Trophoblast cell (in vitro differentiated cells and primary cell): ENCODE measurements around the gene UTRN.

Experiments used
- DNase-seq, 2 donors: peaks; one replicate each; pipeline ENCODE4 v3.0.0-alpha.2; 2016
- H2AFZ ChIP-seq: 2 replicates; pipeline ENCODE4 v1.6.1; 2013; ENCODE audit warnings: low read length, moderate library complexity, mild to moderate bottlenecking; ENCODE audit not compliant: insufficient read depth, poor library complexity
- H2AK5ac ChIP-seq: 2 replicates; pipeline ENCODE4 v1.6.1; 2013; ENCODE audit warnings: mild to moderate bottlenecking, low read length
- H2BK120ac ChIP-seq: 2 replicates; pipeline ENCODE4 v1.6.1; 2013; ENCODE audit warnings: low read length, mild to moderate bottlenecking, moderate library complexity; ENCODE audit not compliant: insufficient read depth, poor library complexity
- H2BK12ac ChIP-seq: 2 replicates; pipeline ENCODE4 v1.6.1; 2013; ENCODE audit warnings: mild to moderate bottlenecking, low read length, moderate library complexity
- H2BK5ac ChIP-seq: 2 replicates; pipeline ENCODE4 v1.6.1; 2013; ENCODE audit warnings: low read length, low read depth, moderate library complexity, mild to moderate bottlenecking; ENCODE audit not compliant: poor library complexity
- H3K14ac ChIP-seq: 2 replicates; pipeline ENCODE4 v1.6.1; 2013; ENCODE audit warnings: mild to moderate bottlenecking, low read length
- H3K18ac ChIP-seq: 2 replicates; pipeline ENCODE4 v1.6.1; 2013; ENCODE audit warnings: mild to moderate bottlenecking, low read length
- H3K23ac ChIP-seq: 2 replicates; pipeline ENCODE4 v1.6.1; 2013; ENCODE audit warnings: low read length
- H3K27ac ChIP-seq: 2 replicates; pipeline ENCODE4 v1.5.1; 2013; ENCODE audit warnings: low read depth, mild to moderate bottlenecking, inconsistent platforms, low read length, moderate library complexity
- H3K27me3 ChIP-seq: 2 replicates; pipeline ENCODE4 v1.6.1; 2013; ENCODE audit warnings: inconsistent platforms, mild to moderate bottlenecking, low read length, moderate library complexity; ENCODE audit not compliant: insufficient read depth
- H3K36me3 ChIP-seq, 2 experiments: 1 replicate in 1 of 2; 2 replicates in 1 of 2; pipeline ENCODE4 v1.6.1; 2013; ENCODE audit warnings: low read length in 2 of 2, mild to moderate bottlenecking in 2 of 2, moderate library complexity in 1 of 2; ENCODE audit not compliant: insufficient read depth in 2 of 2, control insufficient read depth in 1 of 2
- H3K4ac ChIP-seq: 2 replicates; pipeline ENCODE4 v1.6.1; 2013; ENCODE audit warnings: low read depth, mild to moderate bottlenecking, low read length, moderate library complexity
- H3K4me1 ChIP-seq, 2 experiments: 1 replicate in 1 of 2; 2 replicates in 1 of 2; pipeline ENCODE4 v1.6.1; 2013; ENCODE audit warnings: low read length in 2 of 2, mild to moderate bottlenecking in 2 of 2, moderate library complexity in 1 of 2; ENCODE audit not compliant: insufficient read depth in 2 of 2, control insufficient read depth in 1 of 2
- H3K4me2 ChIP-seq: 2 replicates; pipeline ENCODE4 v1.6.1; 2013; ENCODE audit warnings: inconsistent platforms, mild to moderate bottlenecking, low read length, moderate library complexity
- H3K4me3 ChIP-seq: 2 replicates; pipeline ENCODE4 v1.5.1; 2013; ENCODE audit warnings: mild to moderate bottlenecking, low read depth, low read length, inconsistent platforms
- H3K79me1 ChIP-seq: one replicate; pipeline ENCODE4 v1.6.1; 2013; ENCODE audit warnings: low read length
- H3K79me2 ChIP-seq: 2 replicates; pipeline ENCODE4 v1.6.1; 2013; ENCODE audit warnings: low read length, mild to moderate bottlenecking; ENCODE audit not compliant: control insufficient read depth, insufficient read depth, poor library complexity
- H3K9ac ChIP-seq: 2 replicates; pipeline ENCODE4 v1.6.1; 2013; ENCODE audit warnings: mild to moderate bottlenecking, low read length
- H3K9me3 ChIP-seq: 2 replicates; pipeline ENCODE4 v1.6.1; 2013; ENCODE audit warnings: low read depth, mild to moderate bottlenecking, control low read depth, inconsistent platforms, low read length; ENCODE audit not compliant: insufficient read depth
- H4K12ac ChIP-seq: 2 replicates; pipeline ENCODE4 v1.6.1; 2013; ENCODE audit warnings: low read depth, mild to moderate bottlenecking, low read length, moderate library complexity
- H4K8ac ChIP-seq: 2 replicates; pipeline ENCODE4 v1.6.1; 2013; ENCODE audit warnings: low read depth, mild to moderate bottlenecking, low read length, moderate library complexity
- H4K91ac ChIP-seq: one replicate; pipeline ENCODE4 v1.6.1; 2013; ENCODE audit warnings: low read depth, mild to moderate bottlenecking, low read length, moderate library complexity
- WGBS: extraction: QIAGEN DNeasy Blood & Tissue Kit; methylation state at CpG from one replicate; pipeline ENCODE4 v1.1.7; 2013; ENCODE audit warnings: missing lambda C conversion rate; ENCODE audit not compliant: insufficient read length, insufficient coverage; ENCODE audit errors: extremely low coverage; 5-methylcytosine and 5-hydroxymethylcytosine counted together

The UTRN gene

DNA sequence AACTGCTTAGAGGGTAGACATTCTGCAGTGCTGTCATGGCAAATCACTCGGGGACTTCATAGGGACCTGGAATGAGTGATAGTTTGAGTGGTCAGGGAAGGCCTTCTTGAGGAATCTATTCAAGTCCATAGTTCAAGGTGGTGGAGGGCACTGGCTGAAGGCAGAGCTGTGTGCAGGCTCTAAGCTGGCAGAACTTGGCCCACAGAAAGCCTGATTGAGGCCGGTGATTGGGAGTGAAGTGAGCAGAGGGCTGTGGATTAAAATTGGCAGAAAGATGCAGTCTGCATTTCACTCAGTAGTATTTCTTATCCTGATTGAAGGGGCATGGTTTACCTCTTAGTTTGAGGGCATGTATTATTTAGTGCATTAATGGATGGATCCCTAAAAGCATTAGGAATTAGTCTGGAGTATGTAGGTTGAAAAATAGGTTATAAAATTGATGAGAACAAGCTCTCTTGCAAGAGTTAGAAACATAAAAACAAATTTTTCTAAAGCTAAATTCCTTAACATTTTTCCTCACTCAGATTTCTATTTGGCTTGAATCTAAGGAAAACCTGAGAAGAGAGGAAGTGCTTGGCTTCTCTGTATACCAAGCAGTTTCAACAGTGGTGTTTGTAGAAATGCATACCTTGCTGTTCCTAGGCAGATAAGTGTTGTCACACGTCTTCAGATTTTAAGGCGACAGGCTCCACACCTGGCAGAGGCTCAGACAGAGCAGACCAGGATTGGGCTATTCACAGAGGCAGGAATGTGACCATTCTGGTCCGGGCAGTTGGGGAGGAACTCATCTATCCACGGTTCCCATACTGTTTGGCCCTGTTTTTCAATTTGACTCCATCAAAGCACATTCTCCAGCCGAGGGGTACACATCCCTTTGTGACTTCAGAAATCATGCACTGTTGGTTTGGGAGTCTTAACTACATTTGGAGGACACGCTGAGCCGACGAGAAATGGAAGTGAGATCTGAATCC is 45.2 kb downstream of the UTRN start:
- Histone ChIP-seq H2AFZ (no peak overlapping the region), H2BK120ac (no peak overlapping the region), H3K79me1 (peaks cover 2% of the 10 kb centered on the region), H4K91ac (no peak overlapping the region), H4K12ac (no peak overlapping the region), H4K8ac (no peak overlapping the region), H3K27ac (peak overlapping the region; percentile 39), H3K79me2 (peaks cover 3% of the 10 kb centered on the region), H3K36me3 (no peaks in the 10 kb centered on the region), H3K23ac (no peak overlapping the region), H3K27me3 (no peaks in the 10 kb centered on the region), H3K4me2 (peak overlapping the region; percentile 55), H3K4ac (no peak overlapping the region), H3K18ac (no peak overlapping the region), H2BK5ac (peak overlapping the region; percentile 45), H3K4me3 (no peak overlapping the region), H2AK5ac (no peak overlapping the region), H3K9me3 (no peaks in the 10 kb centered on the region), H3K4me1 (peaks cover 17 to 32% of the 10 kb centered on the region in 2 experiments), H2BK12ac (peak overlapping the region; percentile 93), H3K14ac (no peak overlapping the region), H3K9ac (no peak overlapping the region)
- peak; percentile 94 to 97 for DNase-seq
- WGBS = no CpG with 5 or more reads among the region's 10 CpGs

DNA sequence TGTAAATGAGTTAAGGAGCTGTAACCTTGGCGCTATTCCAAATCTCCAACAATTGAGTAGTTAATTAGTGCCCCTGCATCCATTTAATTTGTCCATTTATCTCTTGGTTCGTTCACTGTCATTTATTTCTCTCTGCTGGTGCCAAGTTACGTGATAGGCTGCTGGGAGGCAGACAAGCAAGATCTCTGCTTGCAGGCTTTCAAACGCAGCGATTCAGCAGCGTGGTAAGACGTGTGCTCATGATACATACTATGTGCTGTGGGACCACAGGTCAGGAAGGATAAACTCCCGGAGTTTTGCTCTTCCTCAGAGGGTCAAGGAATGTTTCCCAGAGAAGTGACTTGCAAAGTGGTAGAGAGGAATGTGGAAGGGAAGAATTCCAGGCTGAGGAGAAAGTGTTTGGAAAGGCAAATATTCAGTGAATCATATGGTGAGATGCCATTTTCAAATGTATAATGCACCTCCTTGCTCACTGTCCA is 46.4 kb downstream of the UTRN start:
- H3K79me1 ChIP-seq = peaks cover 2% of the 10 kb centered on the region

DNA sequence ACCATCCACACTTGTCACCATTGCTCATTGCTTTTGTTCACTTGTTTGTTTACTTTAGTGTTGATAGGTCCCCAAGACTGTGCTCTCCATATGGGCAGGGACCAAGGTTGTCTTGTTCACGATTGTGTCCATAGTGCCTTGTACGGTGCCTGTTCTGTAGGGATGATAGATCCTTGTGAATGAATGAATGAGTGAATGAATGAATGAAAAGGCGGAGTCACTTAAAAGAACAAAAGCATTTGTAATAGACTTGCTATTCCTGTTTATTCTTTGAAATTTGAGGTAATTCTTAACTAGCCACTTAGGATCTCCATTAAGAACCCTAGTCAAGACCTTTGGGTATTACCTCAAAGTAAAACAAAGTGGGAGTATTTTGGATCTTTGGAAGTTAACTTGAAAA is 47.0 kb downstream of the UTRN start:
- H4K8ac ChIP-seq = no peak overlapping the region
- no peaks in the 10 kb centered on the region for H3K36me3 ChIP-seq
- H3K4me3 ChIP-seq = no peak overlapping the region
- H2BK5ac ChIP-seq = no peak overlapping the region
- peaks cover 19 to 30% of the 10 kb centered on the region in 2 experiments for H3K4me1 ChIP-seq
- no peak overlapping the region for H3K4ac ChIP-seq
- H3K14ac ChIP-seq = no peak overlapping the region
- no peak overlapping the region for H3K27ac ChIP-seq
- H3K23ac ChIP-seq = no peak overlapping the region
- H3K79me2 ChIP-seq = peaks cover 8% of the 10 kb centered on the region
- H2AK5ac ChIP-seq = no peak overlapping the region
- H3K4me2 ChIP-seq = no peak overlapping the region
- no peak overlapping the region for H4K91ac ChIP-seq
- no peak overlapping the region for H2BK120ac ChIP-seq
- H3K9ac ChIP-seq = no peak overlapping the region
- H3K18ac ChIP-seq = no peak overlapping the region
- H3K79me1 ChIP-seq = peaks cover 2% of the 10 kb centered on the region
- H3K9me3 ChIP-seq = no peaks in the 10 kb centered on the region
- no peak overlapping the region for H2AFZ ChIP-seq
- H2BK12ac ChIP-seq = peak overlapping the region; percentile 21
- no peak for DNase-seq
- no peak overlapping the region for H4K12ac ChIP-seq
- no peaks in the 10 kb centered on the region for H3K27me3 ChIP-seq
- WGBS = no CpG with 5 or more reads among the region's 3 CpGs

More for the DNA sequence above, 46.4 kb downstream of the UTRN start:
- no peaks in the 10 kb centered on the region for H3K27me3 ChIP-seq
- WGBS = no CpG with 5 or more reads among the region's 8 CpGs
- peak overlapping the region; percentile 48 for H3K4me2 ChIP-seq
- DNase-seq = peak; percentile 43 to 61
- no peak overlapping the region for H2AK5ac ChIP-seq
- H3K4me1 ChIP-seq = peaks cover 18 to 32% of the 10 kb centered on the region in 2 experiments
- no peak overlapping the region for H2AFZ ChIP-seq
- H3K36me3 ChIP-seq = no peaks in the 10 kb centered on the region
- H2BK5ac ChIP-seq = no peak overlapping the region
- no peak overlapping the region for H3K18ac ChIP-seq
- no peak overlapping the region for H4K12ac ChIP-seq
- H4K8ac ChIP-seq = no peak overlapping the region
- no peaks in the 10 kb centered on the region for H3K9me3 ChIP-seq
- no peak overlapping the region for H2BK12ac ChIP-seq
- H3K4ac ChIP-seq = no peak overlapping the region
- H3K79me2 ChIP-seq = peaks cover 4% of the 10 kb centered on the region
- H3K27ac ChIP-seq = no peak overlapping the region
- H3K14ac ChIP-seq = no peak overlapping the region
- H3K23ac ChIP-seq = no peak overlapping the region
- no peak overlapping the region for H3K9ac ChIP-seq
- H4K91ac ChIP-seq = no peak overlapping the region
- no peak overlapping the region for H3K4me3 ChIP-seq
- no peak overlapping the region for H2BK120ac ChIP-seq

DNA sequence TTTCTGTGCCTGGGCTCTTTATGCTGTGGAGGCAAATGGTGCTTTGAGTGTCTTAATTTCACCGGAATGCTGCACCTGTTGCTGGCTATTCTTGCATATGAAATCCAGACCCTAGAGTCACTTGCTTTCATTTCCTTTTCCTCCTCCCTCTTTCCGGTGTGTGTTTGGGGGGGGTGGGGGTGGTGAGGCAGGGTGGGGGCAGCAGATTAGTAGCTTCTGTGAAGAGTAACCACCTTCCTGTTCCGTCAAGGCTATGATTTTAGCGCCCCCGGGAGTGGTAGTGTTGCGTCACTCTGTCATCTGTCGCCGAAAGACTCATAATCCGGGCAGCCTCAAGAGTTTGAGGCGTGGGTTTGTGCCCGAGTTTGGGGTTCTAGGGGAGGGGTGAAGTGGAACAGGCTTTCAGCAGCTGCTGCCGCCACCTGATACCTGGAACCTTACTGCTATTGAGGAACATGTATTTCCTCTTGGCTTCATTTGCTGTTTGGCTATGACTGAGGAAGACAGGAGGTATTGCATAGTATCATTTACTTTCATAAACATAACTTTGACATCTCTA is 49.1 kb downstream of the UTRN start:
- H4K12ac ChIP-seq = no peak overlapping the region
- no peak overlapping the region for H3K14ac ChIP-seq
- H3K36me3 ChIP-seq = no peaks in the 10 kb centered on the region
- peaks cover 2% of the 10 kb centered on the region for H3K79me1 ChIP-seq
- no peaks in the 10 kb centered on the region for H3K9me3 ChIP-seq
- no peak overlapping the region for H2AK5ac ChIP-seq
- H3K4me2 ChIP-seq = no peak overlapping the region
- no peak for DNase-seq
- no peak overlapping the region for H2BK5ac ChIP-seq
- no peak overlapping the region for H3K4ac ChIP-seq
- no peak overlapping the region for H3K9ac ChIP-seq
- no peak overlapping the region for H3K18ac ChIP-seq
- no peak overlapping the region for H4K8ac ChIP-seq
- no peak overlapping the region for H3K4me3 ChIP-seq
- H2AFZ ChIP-seq = no peak overlapping the region
- WGBS = no CpG with 5 or more reads among the region's 12 CpGs
- no peak overlapping the region for H4K91ac ChIP-seq
- H2BK120ac ChIP-seq = no peak overlapping the region
- H3K4me1 ChIP-seq = peaks cover 18 to 33% of the 10 kb centered on the region in 2 experiments
- no peak overlapping the region for H2BK12ac ChIP-seq
- H3K27me3 ChIP-seq = no peaks in the 10 kb centered on the region
- no peak overlapping the region for H3K23ac ChIP-seq
- H3K79me2 ChIP-seq = peaks cover 6% of the 10 kb centered on the region
- no peak overlapping the region for H3K27ac ChIP-seq
